Trophoblast cell (in vitro differentiated cells and primary cell): ENCODE data around the gene TBC1D13. TPM values are rescaled to one million over a fixed set of nuclear protein-coding genes. Genes with fewer than 3 reads are reported as not detected.

ENCODE experiments used
- DNase-seq, 2 donors: peaks; one replicate each; pipeline ENCODE4 v3.0.0-alpha.2; 2016
- H2AFZ ChIP-seq: 2 replicates; pipeline ENCODE4 v1.6.1; 2013; ENCODE audit warnings: low read length, moderate library complexity, mild to moderate bottlenecking; ENCODE audit not compliant: insufficient read depth, poor library complexity
- H2AK5ac ChIP-seq: 2 replicates; pipeline ENCODE4 v1.6.1; 2013; ENCODE audit warnings: mild to moderate bottlenecking, low read length
- H2BK120ac ChIP-seq: 2 replicates; pipeline ENCODE4 v1.6.1; 2013; ENCODE audit warnings: low read length, mild to moderate bottlenecking, moderate library complexity; ENCODE audit not compliant: insufficient read depth, poor library complexity
- H2BK12ac ChIP-seq: 2 replicates; pipeline ENCODE4 v1.6.1; 2013; ENCODE audit warnings: mild to moderate bottlenecking, low read length, moderate library complexity
- H2BK5ac ChIP-seq: 2 replicates; pipeline ENCODE4 v1.6.1; 2013; ENCODE audit warnings: low read length, low read depth, moderate library complexity, mild to moderate bottlenecking; ENCODE audit not compliant: poor library complexity
- H3K14ac ChIP-seq: 2 replicates; pipeline ENCODE4 v1.6.1; 2013; ENCODE audit warnings: mild to moderate bottlenecking, low read length
- H3K18ac ChIP-seq: 2 replicates; pipeline ENCODE4 v1.6.1; 2013; ENCODE audit warnings: mild to moderate bottlenecking, low read length
- H3K23ac ChIP-seq: 2 replicates; pipeline ENCODE4 v1.6.1; 2013; ENCODE audit warnings: low read length
- H3K27ac ChIP-seq: 2 replicates; pipeline ENCODE4 v1.5.1; 2013; ENCODE audit warnings: low read depth, mild to moderate bottlenecking, inconsistent platforms, low read length, moderate library complexity
- H3K27me3 ChIP-seq: 2 replicates; pipeline ENCODE4 v1.6.1; 2013; ENCODE audit warnings: inconsistent platforms, mild to moderate bottlenecking, low read length, moderate library complexity; ENCODE audit not compliant: insufficient read depth
- H3K36me3 ChIP-seq, 2 experiments: 1 replicate in 1 of 2; 2 replicates in 1 of 2; pipeline ENCODE4 v1.6.1; 2013; ENCODE audit warnings: low read length in 2 of 2, mild to moderate bottlenecking in 2 of 2, moderate library complexity in 1 of 2; ENCODE audit not compliant: insufficient read depth in 2 of 2, control insufficient read depth in 1 of 2
- H3K4ac ChIP-seq: 2 replicates; pipeline ENCODE4 v1.6.1; 2013; ENCODE audit warnings: low read depth, mild to moderate bottlenecking, low read length, moderate library complexity
- H3K4me1 ChIP-seq, 2 experiments: 1 replicate in 1 of 2; 2 replicates in 1 of 2; pipeline ENCODE4 v1.6.1; 2013; ENCODE audit warnings: low read length in 2 of 2, mild to moderate bottlenecking in 2 of 2, moderate library complexity in 1 of 2; ENCODE audit not compliant: insufficient read depth in 2 of 2, control insufficient read depth in 1 of 2
- H3K4me2 ChIP-seq: 2 replicates; pipeline ENCODE4 v1.6.1; 2013; ENCODE audit warnings: inconsistent platforms, mild to moderate bottlenecking, low read length, moderate library complexity
- H3K4me3 ChIP-seq: 2 replicates; pipeline ENCODE4 v1.5.1; 2013; ENCODE audit warnings: mild to moderate bottlenecking, low read depth, low read length, inconsistent platforms
- H3K79me1 ChIP-seq: one replicate; pipeline ENCODE4 v1.6.1; 2013; ENCODE audit warnings: low read length
- H3K79me2 ChIP-seq: 2 replicates; pipeline ENCODE4 v1.6.1; 2013; ENCODE audit warnings: low read length, mild to moderate bottlenecking; ENCODE audit not compliant: control insufficient read depth, insufficient read depth, poor library complexity
- H3K9ac ChIP-seq: 2 replicates; pipeline ENCODE4 v1.6.1; 2013; ENCODE audit warnings: mild to moderate bottlenecking, low read length
- H3K9me3 ChIP-seq: 2 replicates; pipeline ENCODE4 v1.6.1; 2013; ENCODE audit warnings: low read depth, mild to moderate bottlenecking, control low read depth, inconsistent platforms, low read length; ENCODE audit not compliant: insufficient read depth
- H4K12ac ChIP-seq: 2 replicates; pipeline ENCODE4 v1.6.1; 2013; ENCODE audit warnings: low read depth, mild to moderate bottlenecking, low read length, moderate library complexity
- H4K8ac ChIP-seq: 2 replicates; pipeline ENCODE4 v1.6.1; 2013; ENCODE audit warnings: low read depth, mild to moderate bottlenecking, low read length, moderate library complexity
- H4K91ac ChIP-seq: one replicate; pipeline ENCODE4 v1.6.1; 2013; ENCODE audit warnings: low read depth, mild to moderate bottlenecking, low read length, moderate library complexity
- WGBS: extraction: QIAGEN DNeasy Blood & Tissue Kit; methylation state at CpG from one replicate; pipeline ENCODE4 v1.1.7; 2013; ENCODE audit warnings: missing lambda C conversion rate; ENCODE audit not compliant: insufficient read length, insufficient coverage; ENCODE audit errors: extremely low coverage; 5-methylcytosine and 5-hydroxymethylcytosine counted together
- polyA plus RNA-seq: library from polyadenylated mRNA; stranded (reverse); fragments of 200-250 nt; gene quantifications from 2 replicates; pipeline ENCODE4 v1.2.3, GENCODE V29; 2013

Gene TBC1D13
- 16.0 TPM in 2 replicates for polyA plus RNA-seq

GRCh38 chr9:128786681-128787601 lies at the start of gene TBC1D13:
Gene TBC1D13 (plus strand): TSS chr9:128787253. CDS start chr9:128787354, 101 bp downstream.
- peak within 1 kb of the TSS; percentile 68 for H2BK5ac ChIP-seq
- peak within 1 kb of the TSS; percentile 95 for H2AFZ ChIP-seq
- H4K12ac ChIP-seq, result peak within 1 kb of the TSS; percentile 81
- peaks cover 8 to 9% of the 10 kb centered on the region in 2 experiments for H3K4me1 ChIP-seq
- peak within 1 kb of the TSS; percentile 56 for H3K4ac ChIP-seq
- peak within 1 kb of the TSS; percentile 57 for H2BK120ac ChIP-seq
- WGBS, result no CpG with 5 or more reads among the region's 64 CpGs
- H3K23ac ChIP-seq, result no peak within 1 kb of the TSS
- peak within 1 kb of the TSS; percentile 91 for H3K4me3 ChIP-seq
- H2AK5ac ChIP-seq, result peak within 1 kb of the TSS; percentile 38
- H3K27ac ChIP-seq, result peak within 1 kb of the TSS; percentile 82
- H4K91ac ChIP-seq, result peak within 1 kb of the TSS; percentile 76
- peaks cover 2% of the 10 kb centered on the region for H3K9me3 ChIP-seq
- no peaks in the 10 kb centered on the region for H3K27me3 ChIP-seq
- peak within 1 kb of the TSS; percentile 83 for H3K9ac ChIP-seq
- DNase-seq, result peak; percentile 78 to 81
- peak within 1 kb of the TSS; percentile 89 for H3K18ac ChIP-seq
- H3K79me1 ChIP-seq, result peaks cover 4% of the 10 kb centered on the region
- H3K14ac ChIP-seq, result peak within 1 kb of the TSS; percentile 60
- H3K4me2 ChIP-seq, result peak within 1 kb of the TSS; percentile 80
- no peak within 1 kb of the TSS for H2BK12ac ChIP-seq
- H4K8ac ChIP-seq, result peak within 1 kb of the TSS; percentile 72
- H3K79me2 ChIP-seq, result peaks cover 3% of the 10 kb centered on the region
- peaks cover 19 to 20% of the 10 kb centered on the region in 2 experiments for H3K36me3 ChIP-seq

GRCh38 chr9:128742401-128742800 lies 44.7 kb upstream of the TBC1D13 start:
- no peaks in the 10 kb centered on the region for H3K79me2 ChIP-seq
- no peak overlapping the region for H4K12ac ChIP-seq
- H4K91ac ChIP-seq, result no peak overlapping the region
- no peak overlapping the region for H3K14ac ChIP-seq
- H3K23ac ChIP-seq, result no peak overlapping the region
- no peak for DNase-seq
- H3K36me3 ChIP-seq, result peaks cover 6 to 8% of the 10 kb centered on the region in 2 experiments
- no peaks in the 10 kb centered on the region for H3K4me1 ChIP-seq
- no peak overlapping the region for H3K4ac ChIP-seq
- no peak overlapping the region for H3K27ac ChIP-seq
- H2BK5ac ChIP-seq, result no peak overlapping the region
- H3K27me3 ChIP-seq, result no peaks in the 10 kb centered on the region
- H2AFZ ChIP-seq, result no peak overlapping the region
- H3K79me1 ChIP-seq, result no peaks in the 10 kb centered on the region
- no CpG with 5 or more reads among the region's 20 CpGs for WGBS
- H3K4me3 ChIP-seq, result peak overlapping the region; percentile 13
- H4K8ac ChIP-seq, result no peak overlapping the region
- no peak overlapping the region for H2BK12ac ChIP-seq
- no peaks in the 10 kb centered on the region for H3K9me3 ChIP-seq
- H2AK5ac ChIP-seq, result no peak overlapping the region
- no peak overlapping the region for H3K18ac ChIP-seq
- H3K9ac ChIP-seq, result no peak overlapping the region
- no peak overlapping the region for H2BK120ac ChIP-seq
- H3K4me2 ChIP-seq, result no peak overlapping the region

GRCh38 chr9:128743421-128743820 lies 43.6 kb upstream of the TBC1D13 start:
- Histone ChIP-seq H2BK5ac (no peak overlapping the region), H3K23ac (no peak overlapping the region), H3K79me1 (no peaks in the 10 kb centered on the region), H4K8ac (no peak overlapping the region), H3K27me3 (no peaks in the 10 kb centered on the region), H2BK12ac (no peak overlapping the region), H3K4ac (no peak overlapping the region), H3K18ac (no peak overlapping the region), H3K79me2 (no peaks in the 10 kb centered on the region), H2AFZ (no peak overlapping the region), H3K4me1 (no peaks in the 10 kb centered on the region), H3K27ac (no peak overlapping the region), H3K14ac (no peak overlapping the region), H4K91ac (no peak overlapping the region), H3K36me3 (peaks cover 6 to 8% of the 10 kb centered on the region in 2 experiments), H3K4me2 (no peak overlapping the region), H3K4me3 (no peak overlapping the region), H2AK5ac (no peak overlapping the region), H3K9ac (no peak overlapping the region), H3K9me3 (no peaks in the 10 kb centered on the region), H4K12ac (no peak overlapping the region), H2BK120ac (no peak overlapping the region)
- DNase-seq, result no peak
- no CpG with 5 or more reads among the region's 1 CpG for WGBS

GRCh38 chr9:128747241-128747640 lies 39.8 kb upstream of the TBC1D13 start:
- WGBS, result no CpG with 5 or more reads among the region's 1 CpG
- Histone ChIP-seq H3K14ac (no peak overlapping the region), H3K36me3 (peaks cover 16 to 19% of the 10 kb centered on the region in 2 experiments), H2BK120ac (no peak overlapping the region), H3K9ac (no peak overlapping the region), H4K91ac (no peak overlapping the region), H3K79me1 (no peaks in the 10 kb centered on the region), H3K4me1 (no peaks in the 10 kb centered on the region), H3K9me3 (no peaks in the 10 kb centered on the region), H2AK5ac (no peak overlapping the region), H2BK12ac (no peak overlapping the region), H3K4ac (no peak overlapping the region), H2BK5ac (no peak overlapping the region), H3K27me3 (no peaks in the 10 kb centered on the region), H3K18ac (no peak overlapping the region), H4K8ac (no peak overlapping the region), H3K27ac (no peak overlapping the region), H2AFZ (no peak overlapping the region), H3K4me2 (no peak overlapping the region), H3K4me3 (no peak overlapping the region), H3K23ac (no peak overlapping the region), H3K79me2 (no peaks in the 10 kb centered on the region), H4K12ac (no peak overlapping the region)
- DNase-seq, result no peak
